Endodermal cell (in vitro differentiated cells): Measurements from ENCODE around the gene DLG5. TPM values are rescaled to one million over a fixed set of nuclear protein-coding genes. Genes with fewer than 3 reads are reported as not detected.

ENCODE experiments used
- DNase-seq: peaks from one replicate; pipeline ENCODE4 v3.0.0-alpha.2; 2017
- H3K27ac ChIP-seq: 2 replicates; pipeline ENCODE4 v1.5.1; 2013; ENCODE audit warnings: mild to moderate bottlenecking, low read depth, low read length, moderate library complexity
- H3K27me3 ChIP-seq: 2 replicates; pipeline ENCODE4 v1.6.1; 2013; ENCODE audit warnings: mild to moderate bottlenecking, low read length, moderate library complexity; ENCODE audit not compliant: insufficient read depth, control insufficient read depth, poor library complexity, severe bottlenecking
- H3K36me3 ChIP-seq: 2 replicates; pipeline ENCODE4 v1.7.0; 2013; ENCODE audit warnings: mild to moderate bottlenecking, low read length, moderate library complexity; ENCODE audit not compliant: control insufficient read depth, insufficient read depth
- H3K4me1 ChIP-seq: one replicate; pipeline ENCODE4 v1.7.0; 2013; ENCODE audit warnings: low read length; ENCODE audit not compliant: control insufficient read depth, insufficient read depth
- H3K4me3 ChIP-seq: 2 replicates; pipeline ENCODE4 v1.5.1; 2013; ENCODE audit warnings: mild to moderate bottlenecking, low read length, moderate library complexity
- H3K9ac ChIP-seq: 2 replicates; pipeline ENCODE4 v1.6.1; 2013; ENCODE audit warnings: mild to moderate bottlenecking, low read length, moderate library complexity; ENCODE audit not compliant: poor library complexity, severe bottlenecking; ENCODE audit errors: extremely low read depth
- H3K9me3 ChIP-seq: 2 replicates; pipeline ENCODE4 v1.6.1; 2013; ENCODE audit warnings: mild to moderate bottlenecking, low read length, moderate library complexity; ENCODE audit not compliant: control insufficient read depth
- H3K27ac Mint-ChIP-seq: 2 replicates; pipeline ENCODE4 v1.8.0; 2020; ENCODE audit warnings: mixed read lengths
- H3K27me3 Mint-ChIP-seq: 2 replicates; pipeline ENCODE4 v1.8.0; 2021; ENCODE audit warnings: mild to moderate bottlenecking, mixed read lengths; ENCODE audit not compliant: insufficient read depth
- H3K36me3 Mint-ChIP-seq: 2 replicates; pipeline ENCODE4 v1.8.0; 2020; ENCODE audit warnings: low read depth, mixed read lengths
- H3K4me1 Mint-ChIP-seq: 2 replicates; pipeline ENCODE4 v1.8.0; 2020; ENCODE audit warnings: mixed read lengths
- H3K4me3 Mint-ChIP-seq: 2 replicates; pipeline ENCODE4 v1.8.0; 2020; ENCODE audit warnings: mild to moderate bottlenecking, moderate library complexity, mixed read lengths
- H3K9me3 Mint-ChIP-seq: 2 replicates; pipeline ENCODE4 v1.8.0; 2020; ENCODE audit warnings: mild to moderate bottlenecking, mixed read lengths
- CTCF ChIP-seq: fragments of 200-600 bp; sonication (generic); conservative IDR thresholded peaks from 2 replicates; pipeline ENCODE4 v1.5.0; 2021; ENCODE audit warnings: antibody characterized with exemption, mild to moderate bottlenecking
- WGBS, 2 experiments: methylation state at CpG; one replicate each; pipeline versions ENCODE4 v1.1.5 to v1.1.7; 2013; ENCODE audit warnings: missing lambda C conversion rate in 2 of 2, mixed read lengths in 1 of 2; ENCODE audit not compliant: insufficient coverage in 1 of 2, insufficient read length in 1 of 2; 5-methylcytosine and 5-hydroxymethylcytosine counted together
- total RNA-seq, 2 donors: library from RNA; stranded (reverse); fragmentation: NEBNext Ultra II Directional in 1 of 2; extraction: Animal tissue kit (Norgen Biotek cat#: 25700) in 1 of 2; gene quantifications; 2 replicates in 1 of 2; 3 replicates in 1 of 2; pipeline ENCODE4 v1.2.1, GENCODE V29; 2021

DLG5 gene
- total RNA-seq, 2 donors from 2014 or later = 79.4 to 83.4 TPM

- H3K4me3 ChIP-seq = no peak overlapping the region
- H3K9me3 ChIP-seq = no peaks in the 10 kb centered on the region
- Mint-ChIP-seq H3K27me3 (no peaks in the 10 kb centered on the region), H3K27ac (peak overlapping the region; percentile 86), H3K4me1 (peaks cover 60% of the 10 kb centered on the region), H3K36me3 (no peaks in the 10 kb centered on the region), H3K9me3 (no peaks in the 10 kb centered on the region), H3K4me3 (no peak overlapping the region)
- TF ChIP-seq CTCF = no peak
- WGBS, 2 experiments = 91 to 98% methylated on average over 7 to 8 of the region's 8 CpGs
- H3K27ac ChIP-seq = no peak overlapping the region
- no peak overlapping the region for H3K9ac ChIP-seq
- no peak for DNase-seq
- H3K4me1 ChIP-seq = peaks cover 19% of the 10 kb centered on the region
- H3K36me3 ChIP-seq = no peaks in the 10 kb centered on the region
- H3K27me3 ChIP-seq = no peaks in the 10 kb centered on the region
Measured at GRCh38 chr10:77893386-77893785, 33.2 kb downstream of the DLG5 start.

GRCh38 chr10:77892761-77893160 is 33.8 kb downstream of the DLG5 start:
- H3K9me3 Mint-ChIP-seq = no peaks in the 10 kb centered on the region
- Histone ChIP-seq H3K27me3 (no peaks in the 10 kb centered on the region), H3K36me3 (no peaks in the 10 kb centered on the region), H3K4me3 (no peak overlapping the region), H3K4me1 (peaks cover 25% of the 10 kb centered on the region), H3K9ac (no peak overlapping the region), H3K9me3 (no peaks in the 10 kb centered on the region), H3K27ac (no peak overlapping the region)
- no peaks in the 10 kb centered on the region for H3K36me3 Mint-ChIP-seq
- DNase-seq = no peak
- no peak overlapping the region for H3K4me3 Mint-ChIP-seq
- H3K4me1 Mint-ChIP-seq = peaks cover 63% of the 10 kb centered on the region
- H3K27me3 Mint-ChIP-seq = no peaks in the 10 kb centered on the region
- H3K27ac Mint-ChIP-seq = peak overlapping the region; percentile 70
- no peak for TF ChIP-seq CTCF
- 89 to 92% methylated on average over 2 to 5 of the region's 5 CpGs for WGBS, 2 experiments

- peak overlapping the region; percentile 87 for H3K27ac Mint-ChIP-seq
- 83 to 86% methylated on average over 5 to 8 of the region's 8 CpGs for WGBS, 2 experiments
- no peak for TF ChIP-seq CTCF
- H3K9me3 ChIP-seq = no peaks in the 10 kb centered on the region
- no peak overlapping the region for H3K4me3 ChIP-seq
- H3K36me3 Mint-ChIP-seq = no peaks in the 10 kb centered on the region
- H3K36me3 ChIP-seq = no peaks in the 10 kb centered on the region
- H3K4me3 Mint-ChIP-seq = no peak overlapping the region
- no peaks in the 10 kb centered on the region for H3K9me3 Mint-ChIP-seq
- peaks cover 69% of the 10 kb centered on the region for H3K4me1 Mint-ChIP-seq
- no peaks in the 10 kb centered on the region for H3K27me3 ChIP-seq
- H3K27ac ChIP-seq = peak overlapping the region; percentile 93
- peak; percentile 52 for DNase-seq
- H3K4me1 ChIP-seq = peaks cover 26% of the 10 kb centered on the region
- no peak overlapping the region for H3K9ac ChIP-seq
- H3K27me3 Mint-ChIP-seq = no peaks in the 10 kb centered on the region
Measured at GRCh38 chr10:77892021-77892739, 34.4 kb downstream of the DLG5 start.
